Neural progenitor cell (in vitro differentiated cells): Measurements from ENCODE around the gene GABRR3.

Experiments
- EZH2 ChIP-seq: fragments of 200-600 bp; sonication (generic); IDR thresholded peaks from 2 replicates; pipeline ENCODE4 v1.6.1; 2017; ENCODE audit warnings: antibody characterized with exemption, mild to moderate bottlenecking, moderate library complexity
- EZH2phosphoT487 ChIP-seq: fragments of 200-600 bp; sonication (generic); IDR thresholded peaks from 2 replicates; pipeline ENCODE4 v1.6.1; 2017; ENCODE audit warnings: antibody characterized with exemption
- TF ChIP-seq, protein P1 (sequence below): fragments of 200-600 bp; sonication (generic); IDR thresholded peaks from 2 replicates; pipeline ENCODE4 v1.5.1; 2017; ENCODE audit warnings: antibody characterized with exemption, mild to moderate bottlenecking

DNA sequence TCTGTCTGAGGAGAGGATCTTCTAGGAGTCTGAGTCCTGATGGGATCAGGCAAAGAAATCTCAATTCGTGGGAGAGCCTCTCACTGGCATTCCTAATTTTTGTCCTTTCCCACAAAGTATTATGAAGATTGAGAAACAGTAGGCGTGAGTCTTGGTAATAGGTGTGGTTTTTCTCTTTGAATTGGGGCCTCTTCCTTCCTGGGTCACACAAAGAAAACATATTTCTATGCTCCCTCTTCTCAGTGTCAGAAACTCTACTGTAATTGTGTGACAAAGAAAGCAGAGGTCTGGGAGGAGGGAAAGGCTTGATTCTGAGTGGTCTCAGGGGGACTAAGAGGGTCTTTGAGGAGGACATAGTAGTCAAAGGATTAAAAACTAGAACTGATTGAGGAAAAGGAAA, 6.0 kb downstream of the GABRR3 start:
- TF ChIP-seq EZH2phosphoT487 (no peak), EZH2 (no peak)
- TF ChIP-seq, protein P1, sequence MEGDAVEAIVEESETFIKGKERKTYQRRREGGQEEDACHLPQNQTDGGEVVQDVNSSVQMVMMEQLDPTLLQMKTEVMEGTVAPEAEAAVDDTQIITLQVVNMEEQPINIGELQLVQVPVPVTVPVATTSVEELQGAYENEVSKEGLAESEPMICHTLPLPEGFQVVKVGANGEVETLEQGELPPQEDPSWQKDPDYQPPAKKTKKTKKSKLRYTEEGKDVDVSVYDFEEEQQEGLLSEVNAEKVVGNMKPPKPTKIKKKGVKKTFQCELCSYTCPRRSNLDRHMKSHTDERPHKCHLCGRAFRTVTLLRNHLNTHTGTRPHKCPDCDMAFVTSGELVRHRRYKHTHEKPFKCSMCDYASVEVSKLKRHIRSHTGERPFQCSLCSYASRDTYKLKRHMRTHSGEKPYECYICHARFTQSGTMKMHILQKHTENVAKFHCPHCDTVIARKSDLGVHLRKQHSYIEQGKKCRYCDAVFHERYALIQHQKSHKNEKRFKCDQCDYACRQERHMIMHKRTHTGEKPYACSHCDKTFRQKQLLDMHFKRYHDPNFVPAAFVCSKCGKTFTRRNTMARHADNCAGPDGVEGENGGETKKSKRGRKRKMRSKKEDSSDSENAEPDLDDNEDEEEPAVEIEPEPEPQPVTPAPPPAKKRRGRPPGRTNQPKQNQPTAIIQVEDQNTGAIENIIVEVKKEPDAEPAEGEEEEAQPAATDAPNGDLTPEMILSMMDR, result no peak
